Measurements from ENCODE around the gene GAL3ST1. TPM values are rescaled to one million over a fixed set of nuclear protein-coding genes. Genes with fewer than 3 reads are reported as not detected.

The GAL3ST1 gene
- polyA plus RNA-seq, 1 of the 3 experiments (the other 2 are of a cell fraction): not detected

- no peaks in the 10 kb centered on the region for H3F3A ChIP-seq (replicated peaks; ENCODE audit: insufficient read depth)
- POLR2A ChIA-PET: no interaction called here
- no peak overlapping the region for H3K4me2 ChIP-seq
- no peak overlapping the region for H2AFZ ChIP-seq (ENCODE audit: low read depth)
- CTCF ChIA-PET: interaction anchor here (0.7 to 3.9 kb wide), 2 partner anchors 20 to 140 kb away, joined by 3 to 13 read pairs; no protein-coding TSS in a partner anchor
- no peak overlapping the region for H3K9ac ChIP-seq
- H3K27ac ChIP-seq (ENCODE audit: low read depth in 2 of 2, low read length in 1 of 2): no peak overlapping the region
- H3K9me2 ChIP-seq: no peaks in the 10 kb centered on the region
- H3K4me3 ChIP-seq (ENCODE audit: low read depth in 2 of 2, low read length in 1 of 2): no peak overlapping the region
- no peaks in the 10 kb centered on the region for H3K27me3 ChIP-seq (ENCODE audit: insufficient read depth)
- TF ChIP-seq, protein P1, sequence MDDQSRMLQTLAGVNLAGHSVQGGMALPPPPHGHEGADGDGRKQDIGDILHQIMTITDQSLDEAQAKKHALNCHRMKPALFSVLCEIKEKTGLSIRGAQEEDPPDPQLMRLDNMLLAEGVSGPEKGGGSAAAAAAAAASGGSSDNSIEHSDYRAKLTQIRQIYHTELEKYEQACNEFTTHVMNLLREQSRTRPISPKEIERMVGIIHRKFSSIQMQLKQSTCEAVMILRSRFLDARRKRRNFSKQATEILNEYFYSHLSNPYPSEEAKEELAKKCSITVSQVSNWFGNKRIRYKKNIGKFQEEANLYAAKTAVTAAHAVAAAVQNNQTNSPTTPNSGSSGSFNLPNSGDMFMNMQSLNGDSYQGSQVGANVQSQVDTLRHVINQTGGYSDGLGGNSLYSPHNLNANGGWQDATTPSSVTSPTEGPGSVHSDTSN (IDR thresholded peaks at IDR 0.05): no peak
- TF ChIP-seq REST (IDR thresholded peaks at IDR 0.05; ENCODE audit: low read depth, low read length) (no peak), SMC3 (IDR thresholded peaks at IDR 0.05; ENCODE audit: low read depth, low read length) (no peak), SIN3A (IDR thresholded peaks at IDR 0.05; ENCODE audit: borderline replicate concordance, low read depth, low read length) (no peak), RFX5 (IDR thresholded peaks at IDR 0.05; ENCODE audit: low read length) (no peak), USF2 (IDR thresholded peaks at IDR 0.05; ENCODE audit: borderline replicate concordance, low read depth, low read length) (no peak), GATA2 (CRISPR knock-in tag; IDR thresholded peaks at IDR 0.05) (no peak), FOXM1 (IDR thresholded peaks at IDR 0.05; ENCODE audit: low read depth) (no peak), RAD21 (IDR thresholded peaks at IDR 0.05; ENCODE audit: low read length) (no peak), MXI1 (IDR thresholded peaks at IDR 0.05; ENCODE audit: low read depth, low read length) (no peak), EZH2phosphoT487 (IDR thresholded peaks at IDR 0.05; ENCODE audit: borderline replicate concordance, low read depth) (no peak), MAX (IDR thresholded peaks at IDR 0.05; ENCODE audit: low read depth) (no peak), RXRA (IDR thresholded peaks at IDR 0.05; ENCODE audit: borderline replicate concordance, low read depth) (no peak), ZBTB33 (IDR thresholded peaks at IDR 0.05; ENCODE audit: borderline replicate concordance, low read depth) (no peak), TCF12 (IDR thresholded peaks at IDR 0.05) (no peak), NRF1 (IDR thresholded peaks at IDR 0.05; ENCODE audit: low read depth, low read length) (no peak), FOSL2 (IDR thresholded peaks at IDR 0.05; ENCODE audit: borderline replicate concordance, low read depth) (no peak)
- H4K20me1 ChIP-seq (ENCODE audit: insufficient read depth): no peaks in the 10 kb centered on the region
- no peaks in the 10 kb centered on the region for H3K36me3 ChIP-seq (replicated peaks in 1 of 2; ENCODE audit: control insufficient read depth in 1 of 2, insufficient read depth in 2 of 2, low read length in 1 of 2)
- no peaks in the 10 kb centered on the region for H3K4me1 ChIP-seq (ENCODE audit: control insufficient read depth in 1 of 2, insufficient read depth in 2 of 2, low read depth in 1 of 2, low read length in 1 of 2)
- H3K79me2 ChIP-seq (ENCODE audit: insufficient read depth): no peaks in the 10 kb centered on the region
- DNase-seq: no peak
- H3K9me3 ChIP-seq: no peaks in the 10 kb centered on the region
These were observed 40.4 kb upstream of the GAL3ST1 start for GRCh38 chr22:30614879-30615278.
